ENCODE measurements around the gene PPP1R37. TPM values are rescaled to one million over a fixed set of nuclear protein-coding genes. Genes with fewer than 3 reads are reported as not detected.

Gene PPP1R37
- total RNA-seq, 1 experiment from 2014 or later, result 45.7 TPM

GRCh38 chr19:45172611-45173208 lies 79.7 kb downstream of the PPP1R37 start:
- intact Hi-C loops (cut with micrococcal nuclease; ENCODE audit: unreplicated experiment), result no loop called here
- Mint-ChIP-seq H3K27ac (ENCODE audit: unreplicated experiment) (no peak overlapping the region), H3K27me3 (ENCODE audit: unreplicated experiment) (no peaks in the 10 kb centered on the region), H3K36me3 (ENCODE audit: insufficient read depth, unreplicated experiment) (peaks cover 11% of the 10 kb centered on the region), H3K9me3 (ENCODE audit: low read depth, unreplicated experiment) (no peaks in the 10 kb centered on the region), H3K4me1 (ENCODE audit: low read depth, unreplicated experiment) (no peaks in the 10 kb centered on the region), H3K4me3 (ENCODE audit: low read depth, unreplicated experiment) (no peak overlapping the region)
- no peak for TF ChIP-seq CTCF (IDR thresholded peaks at IDR 0.05; ENCODE audit: unreplicated experiment)
- no peak for DNase-seq
- CTCF ChIA-PET, result no interaction called here
- no TSS peak for BruUV-seq (replicated peaks)

- intact Hi-C loops (cut with micrococcal nuclease; ENCODE audit: unreplicated experiment), result no loop called here
- H3K4me3 Mint-ChIP-seq (ENCODE audit: low read depth, unreplicated experiment), result no peak overlapping the region
- no peaks in the 10 kb centered on the region for H3K9me3 Mint-ChIP-seq (ENCODE audit: low read depth, unreplicated experiment)
- H3K27ac Mint-ChIP-seq (ENCODE audit: unreplicated experiment), result no peak overlapping the region
- BruUV-seq (replicated peaks), result no TSS peak
- H3K4me1 Mint-ChIP-seq (ENCODE audit: low read depth, unreplicated experiment), result no peaks in the 10 kb centered on the region
- H3K36me3 Mint-ChIP-seq (ENCODE audit: insufficient read depth, unreplicated experiment), result peaks cover 16% of the 10 kb centered on the region
- CTCF ChIA-PET, result interaction anchor here (0.7 kb wide), 1 partner anchor 9 kb away, joined by 3 read pairs; no protein-coding TSS in a partner anchor
- H3K27me3 Mint-ChIP-seq (ENCODE audit: unreplicated experiment), result no peaks in the 10 kb centered on the region
- TF ChIP-seq CTCF (IDR thresholded peaks at IDR 0.05; ENCODE audit: unreplicated experiment), result no peak
- DNase-seq, result no peak
These were observed 80.8 kb downstream of the PPP1R37 start for GRCh38 chr19:45173816-45174215.

- Mint-ChIP-seq H3K27ac (ENCODE audit: unreplicated experiment) (no peak overlapping the region), H3K36me3 (ENCODE audit: insufficient read depth, unreplicated experiment) (peaks cover 33% of the 10 kb centered on the region), H3K27me3 (ENCODE audit: unreplicated experiment) (no peaks in the 10 kb centered on the region), H3K9me3 (ENCODE audit: low read depth, unreplicated experiment) (no peaks in the 10 kb centered on the region), H3K4me1 (ENCODE audit: low read depth, unreplicated experiment) (no peaks in the 10 kb centered on the region), H3K4me3 (ENCODE audit: low read depth, unreplicated experiment) (no peak overlapping the region)
- no peak for DNase-seq
- no TSS peak for BruUV-seq (replicated peaks)
- CTCF ChIA-PET, result no interaction called here
- TF ChIP-seq CTCF (IDR thresholded peaks at IDR 0.05; ENCODE audit: unreplicated experiment), result no peak
- intact Hi-C loops (cut with micrococcal nuclease; ENCODE audit: unreplicated experiment), result no loop called here
These were observed 82.8 kb downstream of the PPP1R37 start for GRCh38 chr19:45175515-45176345.

- Mint-ChIP-seq H3K36me3 (ENCODE audit: insufficient read depth, unreplicated experiment) (peaks cover 44% of the 10 kb centered on the region), H3K4me1 (ENCODE audit: low read depth, unreplicated experiment) (peaks cover 5% of the 10 kb centered on the region), H3K27me3 (ENCODE audit: unreplicated experiment) (no peaks in the 10 kb centered on the region), H3K9me3 (ENCODE audit: low read depth, unreplicated experiment) (no peaks in the 10 kb centered on the region), H3K4me3 (ENCODE audit: low read depth, unreplicated experiment) (peak within 1 kb of the TSS; percentile 79), H3K27ac (ENCODE audit: unreplicated experiment) (peak within 1 kb of the TSS; percentile 90)
- TSS peak; percentile 92 for BruUV-seq (replicated peaks)
- no peak for DNase-seq
- CTCF ChIA-PET, result interaction anchor here (0.6 to 2.3 kb wide), 18 partner anchors 9 to 261 kb away, joined by 3 to 13 read pairs (median 4); no protein-coding TSS in a partner anchor
- intact Hi-C loops (cut with micrococcal nuclease; ENCODE audit: unreplicated experiment), result no loop called here
- TF ChIP-seq CTCF (IDR thresholded peaks at IDR 0.05; ENCODE audit: unreplicated experiment), result no peak
These were observed 84.9 kb downstream of the PPP1R37 start, which contains the start of gene TRAPPC6A for GRCh38 chr19:45177817-45178261. Gene TRAPPC6A (minus strand): TSS chr19:45178237. CDS start chr19:45178218, 19 bp downstream.

Data from Calu3 (cell line).